Gastrocnemius medialis (tissue), 4 donors: ENCODE measurements around the gene TBX2. TPM values are rescaled to one million over a fixed set of nuclear protein-coding genes. Genes with fewer than 3 reads are reported as not detected.
A peak's percentile ranks its signal among the peaks of the same experiment; 100 is the strongest.

Experiments
- ATAC-seq, 2 donors: fragments of 150-250 bp; one replicate each; pipeline ENCODE4 v1.9.1; 2016
- DNase-seq, 2 donors: peaks; one replicate each; pipeline ENCODE4 v3.0.0-alpha.2; 2019
- H3K27ac ChIP-seq, 4 donors: fragments of 200-600 bp; sonication (generic); 1 replicate in 1 of 4; 2 replicates in 3 of 4; pipeline ENCODE4 v1.5.1; 2016 to 2018; ENCODE audit warnings: mild to moderate bottlenecking in 2 of 4, moderate library complexity in 1 of 4
- H3K27me3 ChIP-seq, 3 donors: fragments of 200-600 bp; sonication (generic) in 2 of 3; 1 replicate in 1 of 3; 2 replicates in 2 of 3; pipeline versions ENCODE4 v1.5.1 to v1.6.0; 2016 to 2019; ENCODE audit warnings: mild to moderate bottlenecking in 1 of 3, moderate library complexity in 1 of 3
- H3K36me3 ChIP-seq, 2 donors: fragments of 200-600 bp; sonication (generic) in 1 of 2; one replicate each; pipeline ENCODE4 v1.5.1; 2017 to 2018
- H3K4me1 ChIP-seq, 2 donors: fragments of 200-600 bp; sonication (generic) in 1 of 2; one replicate each; pipeline ENCODE4 v1.5.1; 2016 to 2017; ENCODE audit warnings: mild to moderate bottlenecking in 2 of 2
- H3K4me3 ChIP-seq, 4 donors: fragments of 200-600 bp; sonication (generic) in 3 of 4; 1 replicate in 1 of 4; 2 replicates in 3 of 4; pipeline ENCODE4 v1.5.1; 2016 to 2019; ENCODE audit warnings: mild to moderate bottlenecking in 2 of 4
- H3K9me3 ChIP-seq, 3 donors: fragments of 200-600 bp; sonication (generic) in 2 of 3; 1 replicate in 1 of 3; 2 replicates in 2 of 3; pipeline ENCODE4 v1.5.1; 2016 to 2019
- CTCF ChIP-seq, 5 experiments: fragments of 450-650 bp in 3 of 5; fragments of 200-600 bp in 2 of 5; sonication (generic) in 2 of 5; IDR thresholded peaks in 4 of 5; conservative IDR thresholded peaks in 1 of 5; 1 replicate in 4 of 5; 2 replicates in 1 of 5; pipeline ENCODE4 v1.5.1; 2016 to 2019; ENCODE audit warnings: antibody characterized with exemption in 5 of 5, mild to moderate bottlenecking in 3 of 5, moderate library complexity in 3 of 5
- POLR2A ChIP-seq, 2 donors: fragments of 450-650 bp; IDR thresholded peaks; one replicate each; pipeline ENCODE4 v1.6.1; 2017; ENCODE audit warnings: antibody characterized with exemption in 2 of 2, mild to moderate bottlenecking in 2 of 2, moderate library complexity in 2 of 2
- in situ Hi-C, 4 donors: fragments of 200-750 bp; cut with MboI; loops; one replicate each; pipeline versions ENCODE4 v1.15.0 to v1.8.0; 2017; ENCODE audit warnings: low sequenced_read_pairs in 4 of 4
- intact Hi-C: fragments of 100-400 bp; cut with DNase I; formaldehyde crosslinking; loops from one replicate; pipeline ENCODE4 v1.15.1; 2023; ENCODE audit warnings: low total_unique reads
- total RNA-seq, 4 donors: library from RNA; depleted of rRNA; stranded (reverse); fragments of >200 nt; gene quantifications; one replicate each; pipeline versions ENCODE4 v1.1.0 to v1.2.3, GENCODE V29; 2016

Gene TBX2
- total RNA-seq, 4 donors from 2014 or later = 4.2 to 10.4 (median 6.4) TPM

- DNase-seq (no peak), ATAC-seq (no peak)
- Histone ChIP-seq H3K27ac (peak overlapping the region in 2 of 4 donors; percentile 40 to 52), H3K27me3 (peaks cover 48 to 61% (median 58%) of the 10 kb centered on the region in 3 donors), H3K4me1 (peaks cover 6 to 25% of the 10 kb centered on the region in 2 donors), H3K4me3 (peak overlapping the region in 1 of 4 donors; percentile 56), H3K9me3 (no peaks in the 10 kb centered on the region), H3K36me3 (no peaks in the 10 kb centered on the region)
- intact Hi-C loops (loop anchor here (5.0 kb wide), 1 partner anchor 404 kb away; no protein-coding TSS in a partner anchor), in situ Hi-C loops (no loop called here)
- no peak for TF ChIP-seq CTCF (IDR thresholded peaks at IDR 0.05 in 4 of 5, conservative IDR thresholded peaks at IDR 0.05 in 1 of 5)
- TF ChIP-seq POLR2A (IDR thresholded peaks at IDR 0.05) = no peak
These were observed 6.8 kb downstream of the TBX2 start for GRCh38 chr17:61406537-61406845.

- in situ Hi-C loops (no loop called here), intact Hi-C loops (loop anchor here (5.0 kb wide), 1 partner anchor 405 kb away; no protein-coding TSS in a partner anchor)
- H3K27me3 ChIP-seq = peaks cover 47 to 60% (median 58%) of the 10 kb centered on the region in 3 donors
- ATAC-seq (no peak), DNase-seq (peak in 1 of 2 donors; percentile 15)
- H3K4me1 ChIP-seq = peaks cover 6 to 32% of the 10 kb centered on the region in 2 donors
- TF ChIP-seq CTCF (IDR thresholded peaks at IDR 0.05 in 4 of 5, conservative IDR thresholded peaks at IDR 0.05 in 1 of 5) = no peak
- no peak for TF ChIP-seq POLR2A (IDR thresholded peaks at IDR 0.05)
- peak overlapping the region in 2 of 4 donors; percentile 36 to 52 for H3K27ac ChIP-seq
- H3K9me3 ChIP-seq = no peaks in the 10 kb centered on the region
- no peaks in the 10 kb centered on the region for H3K36me3 ChIP-seq
- no peak overlapping the region for H3K4me3 ChIP-seq
These were observed 7.6 kb downstream of the TBX2 start for GRCh38 chr17:61406971-61407911.

GRCh38 chr17:61408151-61409041 lies 8.8 kb downstream of the TBX2 start:
- peaks cover 6 to 32% of the 10 kb centered on the region in 2 donors for H3K4me1 ChIP-seq
- intact Hi-C loops (loop anchor here (2.0 to 5.0 kb wide), 2 partner anchors 406 to 686 kb away; no protein-coding TSS in a partner anchor), in situ Hi-C loops (no loop called here)
- DNase-seq = peak in 1 of 2 donors; percentile 8
- no peaks in the 10 kb centered on the region for H3K36me3 ChIP-seq
- no peaks in the 10 kb centered on the region for H3K9me3 ChIP-seq
- peak overlapping the region in 2 of 4 donors; percentile 61 to 67 for H3K4me3 ChIP-seq
- H3K27ac ChIP-seq = peak overlapping the region; percentile 13 to 44 (median 35)
- peaks cover 36 to 50% (median 48%) of the 10 kb centered on the region in 3 donors for H3K27me3 ChIP-seq
- no peak for ATAC-seq
- TF ChIP-seq CTCF (IDR thresholded peaks at IDR 0.05 in 4 of 5, conservative IDR thresholded peaks at IDR 0.05 in 1 of 5) = no peak
- TF ChIP-seq POLR2A (IDR thresholded peaks at IDR 0.05) = no peak

GRCh38 chr17:61409301-61410112 lies 9.9 kb downstream of the TBX2 start:
- Histone ChIP-seq H3K27me3 (peaks cover 24 to 39% (median 37%) of the 10 kb centered on the region in 3 donors), H3K36me3 (no peaks in the 10 kb centered on the region), H3K9me3 (no peaks in the 10 kb centered on the region), H3K4me1 (peaks cover 5 to 27% of the 10 kb centered on the region in 2 donors), H3K4me3 (peak overlapping the region; percentile 57 to 75 (median 64)), H3K27ac (peak overlapping the region in 3 of 4 donors; percentile 63 to 76 (median 71))
- DNase-seq (peak in 1 of 2 donors; percentile 28), ATAC-seq (peak; percentile 21 to 32)
- intact Hi-C loops = loop anchor here (2.0 to 10.0 kb wide), 3 partner anchors 407 to 687 kb away; partner anchors contain the start of gene BRIP1
- TF ChIP-seq CTCF (IDR thresholded peaks at IDR 0.05 in 4 of 5, conservative IDR thresholded peaks at IDR 0.05 in 1 of 5) (peak; percentile 36 to 58 (median 47)), POLR2A (IDR thresholded peaks at IDR 0.05) (no peak)
- in situ Hi-C loops = no loop called here
